ENCODE measurements around the gene SSTR3.

SSTR3 gene

DNA sequence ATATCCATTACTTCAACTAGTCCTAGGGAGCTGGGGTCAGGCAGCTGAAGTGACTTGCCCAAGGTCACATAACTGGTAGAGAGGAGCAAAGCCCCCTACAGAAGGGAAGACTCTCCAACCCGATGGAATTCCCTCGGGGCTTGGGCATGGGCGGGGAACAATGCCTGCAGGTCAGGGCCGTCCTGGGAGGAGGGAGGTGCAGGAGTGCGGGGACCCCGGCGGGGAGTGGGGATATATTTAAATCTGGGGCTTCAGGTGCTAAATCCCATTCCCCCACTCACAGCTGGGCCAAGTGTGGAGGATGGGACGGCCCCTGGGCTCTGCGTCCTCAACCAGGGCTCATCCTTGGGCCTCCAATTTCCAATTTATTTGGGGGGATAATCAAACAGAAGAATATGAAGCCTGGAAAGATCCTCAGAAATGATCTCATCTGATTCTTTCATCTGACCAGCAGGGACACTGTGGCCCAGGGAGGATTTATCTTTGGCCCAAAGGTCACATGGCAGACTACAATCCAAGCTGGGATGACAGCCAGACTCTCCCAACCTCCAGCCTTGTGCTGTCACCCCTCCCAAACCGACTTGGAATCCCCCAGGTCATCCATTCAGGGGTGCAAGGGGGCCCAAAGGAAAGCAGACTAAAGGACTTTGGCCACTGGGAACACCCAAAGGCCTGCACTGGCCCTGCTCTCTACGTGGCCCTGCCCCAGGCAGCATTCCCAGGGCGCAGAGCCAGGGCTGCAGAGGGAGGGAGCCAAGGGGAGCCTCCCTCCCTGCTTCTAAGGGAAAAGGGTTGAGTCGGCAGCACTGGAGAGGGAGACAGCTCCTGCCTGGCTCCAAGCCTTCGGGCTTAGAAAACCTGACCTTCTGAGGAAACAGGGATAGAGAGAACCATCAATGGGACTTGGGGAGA is 15.5 kb downstream of the SSTR3 start:
- DNase-seq (ENCODE audit: low read depth), result peak; percentile 80

DNA sequence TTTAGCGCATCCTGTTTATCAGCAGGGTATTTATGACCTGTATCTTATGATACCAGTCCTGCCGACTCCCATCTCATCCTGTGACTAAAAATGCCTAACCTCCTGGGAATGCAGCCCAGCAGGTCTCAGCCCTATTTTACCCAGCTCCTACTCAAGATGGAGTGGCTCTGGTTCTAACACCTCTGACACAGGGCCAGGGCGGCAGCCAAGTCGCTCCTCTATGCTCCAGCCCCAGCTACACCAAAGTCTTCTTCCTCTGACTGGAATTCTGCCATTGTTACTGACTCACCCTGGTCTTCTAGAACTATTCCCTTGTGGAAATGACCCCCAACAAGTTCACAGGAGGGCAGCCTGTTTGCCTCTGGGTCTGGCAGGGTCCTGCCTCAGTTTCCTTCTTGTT is 16.4 kb downstream of the SSTR3 start:
- DNase-seq (ENCODE audit: low read depth), result no peak

DNA sequence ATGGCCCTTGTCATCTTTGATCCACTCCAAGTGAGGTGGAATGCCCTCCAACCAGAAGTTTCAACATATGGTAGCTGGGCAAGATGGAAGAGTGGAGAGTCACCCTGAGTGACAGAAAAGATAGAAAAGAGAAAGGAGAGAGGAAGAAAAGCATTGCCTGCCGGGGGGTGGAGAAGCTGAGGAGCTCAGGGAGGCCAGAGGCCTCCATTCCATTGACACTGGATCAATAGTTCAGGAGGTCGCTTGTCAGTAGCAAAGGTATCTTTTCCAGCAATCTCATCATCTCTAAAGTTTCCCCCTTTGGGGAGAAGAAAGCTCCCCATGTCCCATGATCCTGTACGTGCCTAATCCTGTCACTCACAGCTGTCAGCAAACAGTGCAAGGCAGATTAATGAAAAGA is 17.5 kb downstream of the SSTR3 start:
- no peak for DNase-seq (ENCODE audit: low read depth)

DNA sequence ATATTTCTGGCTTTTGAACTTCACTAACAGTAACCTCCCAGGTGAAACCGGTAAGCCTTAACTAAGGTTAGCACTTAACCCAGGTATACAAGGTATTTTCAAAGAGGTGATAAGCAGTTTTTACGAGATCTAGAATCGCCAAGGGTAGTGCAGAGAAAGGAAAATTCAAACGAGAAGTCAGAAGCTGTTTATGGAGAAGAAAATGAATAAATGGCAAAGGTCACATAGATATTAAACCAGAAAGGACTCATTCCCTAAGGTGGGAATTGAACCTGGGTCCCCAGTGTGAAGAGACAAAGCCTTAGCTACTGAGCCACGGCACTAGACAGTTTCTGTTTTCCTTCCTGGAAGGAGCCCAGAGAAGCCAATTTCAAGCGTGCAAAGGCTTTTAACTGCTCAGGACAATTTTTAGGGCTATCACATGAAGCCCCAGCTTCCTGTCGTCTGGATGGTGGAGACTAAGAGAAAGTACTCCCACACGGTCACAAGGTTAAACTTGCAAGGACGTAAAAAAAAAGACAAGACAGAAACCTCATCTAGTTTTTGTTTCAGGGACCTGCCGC is 18.6 kb downstream of the SSTR3 start:
- peak; percentile 16 for DNase-seq (ENCODE audit: low read depth)

DNA sequence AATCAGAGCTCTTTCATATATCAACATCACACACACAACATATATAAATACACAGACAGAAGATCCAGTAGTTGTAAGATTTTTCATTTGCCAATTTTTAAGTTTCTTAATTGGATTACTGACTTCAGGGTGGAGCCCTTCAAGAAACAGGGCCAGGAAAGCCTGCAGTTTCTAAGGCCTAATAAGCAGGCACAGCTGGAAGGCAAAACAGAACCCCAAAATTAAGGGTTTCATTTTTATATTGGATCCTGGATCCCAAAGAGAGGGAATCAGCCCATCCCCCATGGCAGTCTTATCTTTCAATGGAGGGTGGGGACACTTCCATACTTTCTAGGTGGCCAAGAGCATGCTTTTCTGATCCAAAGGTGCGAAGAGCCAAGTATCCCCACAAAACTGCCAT is 19.5 kb downstream of the SSTR3 start:
- no peak for DNase-seq (ENCODE audit: low read depth)

DNA sequence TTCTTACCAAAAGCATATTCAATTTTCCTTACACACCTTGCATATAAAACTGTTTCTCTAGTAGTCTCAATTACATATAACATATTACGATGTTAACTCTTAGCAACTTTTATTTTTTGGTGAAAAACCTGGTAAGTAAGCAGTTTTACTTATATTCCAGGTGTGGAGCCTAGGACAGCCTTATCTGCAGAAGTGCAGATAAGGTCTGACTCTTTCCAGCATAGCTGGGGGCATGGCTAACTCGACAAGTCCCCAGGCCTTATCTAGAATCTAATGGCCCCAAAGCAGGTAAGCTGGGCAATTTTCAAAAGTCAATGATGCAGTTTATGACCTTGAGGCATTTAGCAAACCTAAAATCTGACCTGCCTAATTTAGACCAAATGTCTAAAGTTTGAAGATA is 20.1 kb downstream of the SSTR3 start:
- no peak for DNase-seq (ENCODE audit: low read depth)

DNA sequence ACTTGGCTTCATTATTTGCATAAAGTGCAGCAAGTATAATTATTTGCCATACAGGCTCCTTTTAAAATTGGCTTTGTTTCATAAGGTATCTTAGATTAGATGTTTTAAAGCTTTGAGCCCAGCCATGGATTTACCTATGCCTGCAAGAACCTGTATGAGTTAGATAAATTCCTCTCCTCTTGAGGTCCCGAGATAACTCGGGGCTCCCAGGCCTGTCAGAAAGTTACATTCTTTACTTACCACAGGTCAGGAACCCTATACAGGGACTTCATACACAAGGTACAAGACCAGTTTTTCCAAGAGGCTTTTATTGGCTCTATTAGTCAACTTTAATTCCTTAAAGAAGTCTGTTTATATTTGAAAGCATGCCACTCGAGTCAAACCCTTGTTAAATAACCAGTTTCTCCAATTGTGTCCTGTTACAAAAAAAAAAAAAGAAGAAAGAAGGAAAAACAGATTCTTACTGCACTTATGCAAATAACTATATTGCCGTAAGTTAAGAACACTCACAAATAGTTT is 22.0 kb downstream of the SSTR3 start:
- DNase-seq (ENCODE audit: low read depth), result no peak

DNA sequence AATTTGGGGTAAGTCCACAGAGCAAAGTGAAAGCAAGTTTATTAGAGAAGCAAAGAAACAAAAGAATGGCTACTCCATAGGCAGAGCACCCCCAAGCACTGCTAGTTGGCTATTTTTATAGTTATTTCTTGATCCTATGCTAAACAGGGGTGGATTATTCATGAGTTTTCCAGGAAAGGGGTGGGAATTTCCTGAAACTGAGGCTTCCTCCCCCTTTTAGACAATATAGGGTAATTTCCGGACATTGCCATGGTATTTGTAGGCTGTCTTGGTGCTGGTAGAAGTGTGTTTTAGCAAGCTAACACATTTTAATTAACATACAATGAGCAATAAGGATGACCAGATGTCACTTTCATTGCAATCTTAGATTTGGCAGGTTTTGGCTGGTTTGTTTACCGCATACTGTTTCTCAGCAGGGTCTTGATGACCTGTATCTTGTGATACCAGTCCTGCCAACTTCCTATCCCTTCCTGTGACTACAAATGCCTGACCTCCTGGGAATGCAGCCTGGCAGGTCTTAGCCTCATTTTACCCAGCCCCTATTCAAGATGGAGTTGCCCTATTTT is 23.3 kb downstream of the SSTR3 start:
- no peak for DNase-seq (ENCODE audit: low read depth)

DNA sequence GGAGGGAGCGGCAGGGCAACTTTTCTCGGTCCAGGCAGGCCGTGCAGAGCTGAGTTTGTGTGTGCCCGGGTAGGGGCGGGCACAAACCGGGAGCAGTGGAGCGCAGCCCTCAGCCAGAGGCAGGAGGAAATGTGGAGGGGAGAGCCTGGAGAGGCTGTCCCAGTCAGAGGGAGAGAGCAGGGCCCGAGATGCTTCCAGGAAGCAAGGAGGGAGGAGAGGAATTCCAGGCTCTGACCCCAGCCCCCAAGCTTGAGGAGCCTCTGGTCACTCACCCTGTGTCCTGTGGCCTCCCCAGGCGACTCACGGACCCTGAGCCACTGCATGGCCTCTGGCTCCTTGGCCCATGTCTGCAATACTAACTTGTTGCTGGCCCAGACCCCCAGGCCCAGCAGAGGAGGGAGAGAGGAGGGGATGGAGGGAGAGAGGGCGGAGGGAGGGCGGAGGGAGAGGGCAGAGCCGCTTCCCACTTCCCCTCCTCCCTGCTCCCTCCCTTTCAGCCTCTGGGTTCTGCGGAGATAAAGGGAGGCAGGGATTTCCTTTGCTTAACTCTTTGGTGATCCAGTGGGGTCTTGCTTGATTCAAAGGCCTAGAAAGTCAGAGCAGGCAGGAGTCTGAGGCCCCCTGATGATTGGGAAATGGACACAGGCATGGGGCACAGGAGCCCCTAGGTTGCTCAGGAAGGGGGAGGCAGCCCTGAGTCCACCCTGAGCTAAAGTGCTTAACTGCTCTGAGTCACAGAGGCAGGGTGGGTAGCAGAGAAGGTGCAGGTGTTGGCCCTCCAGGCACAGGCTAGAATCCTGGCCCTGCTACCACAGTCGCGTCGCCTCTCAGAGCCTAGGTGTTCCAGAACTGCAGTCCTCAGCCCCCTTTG is 24.2 kb downstream of the SSTR3 start, which contains the start of gene C1QTNF6:
TSS of gene C1QTNF6 (minus strand) at position 357 of the 871 bp plus-strand sequence. CDS start at position 323, 34 bp downstream.
- no peak for DNase-seq (ENCODE audit: low read depth)

DNA sequence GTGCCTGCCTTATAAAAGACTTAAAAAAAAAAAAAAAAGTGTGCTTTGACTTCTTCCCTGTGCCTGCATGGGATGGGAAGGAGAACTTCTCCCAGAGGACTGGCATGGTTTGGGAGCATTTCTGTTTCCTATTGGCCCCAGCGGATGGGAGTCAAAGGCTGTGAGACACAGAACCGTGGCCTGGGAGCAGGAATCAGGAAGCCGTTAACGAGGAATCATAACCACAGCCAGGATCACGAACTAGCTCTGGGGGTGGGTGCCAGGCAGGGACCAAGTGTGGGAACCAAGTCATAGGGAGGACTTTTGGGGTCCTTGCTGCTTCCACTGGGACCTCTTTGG is 24.8 kb downstream of the SSTR3 start:
- DNase-seq (ENCODE audit: low read depth), result no peak

DNA sequence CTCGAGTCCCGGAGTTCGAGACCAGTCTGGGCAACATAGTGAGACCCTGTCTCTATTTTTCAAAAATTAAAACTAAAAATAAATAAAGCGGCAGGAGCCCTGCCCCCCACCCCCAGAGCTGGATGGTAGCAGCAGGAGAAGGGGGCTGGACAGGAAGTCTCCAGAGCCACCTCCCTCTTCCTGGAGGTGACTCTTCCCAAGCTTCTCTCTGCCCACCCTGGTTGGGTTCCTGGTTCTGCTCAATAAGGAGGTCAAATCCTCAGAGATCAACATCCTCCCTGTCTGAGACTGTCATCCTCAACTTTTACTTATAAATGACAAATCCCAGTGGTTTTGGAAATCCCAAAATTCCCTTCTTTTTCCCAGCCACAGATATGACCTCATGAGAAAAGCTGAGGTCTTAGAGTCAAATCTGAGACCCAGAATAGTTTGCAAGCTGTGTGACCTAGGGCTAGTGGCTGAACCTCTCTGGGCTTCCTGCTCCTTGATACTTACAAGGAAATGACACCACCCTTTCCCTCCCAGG is 25.2 kb downstream of the SSTR3 start:
- no peak for DNase-seq (ENCODE audit: low read depth)

DNA sequence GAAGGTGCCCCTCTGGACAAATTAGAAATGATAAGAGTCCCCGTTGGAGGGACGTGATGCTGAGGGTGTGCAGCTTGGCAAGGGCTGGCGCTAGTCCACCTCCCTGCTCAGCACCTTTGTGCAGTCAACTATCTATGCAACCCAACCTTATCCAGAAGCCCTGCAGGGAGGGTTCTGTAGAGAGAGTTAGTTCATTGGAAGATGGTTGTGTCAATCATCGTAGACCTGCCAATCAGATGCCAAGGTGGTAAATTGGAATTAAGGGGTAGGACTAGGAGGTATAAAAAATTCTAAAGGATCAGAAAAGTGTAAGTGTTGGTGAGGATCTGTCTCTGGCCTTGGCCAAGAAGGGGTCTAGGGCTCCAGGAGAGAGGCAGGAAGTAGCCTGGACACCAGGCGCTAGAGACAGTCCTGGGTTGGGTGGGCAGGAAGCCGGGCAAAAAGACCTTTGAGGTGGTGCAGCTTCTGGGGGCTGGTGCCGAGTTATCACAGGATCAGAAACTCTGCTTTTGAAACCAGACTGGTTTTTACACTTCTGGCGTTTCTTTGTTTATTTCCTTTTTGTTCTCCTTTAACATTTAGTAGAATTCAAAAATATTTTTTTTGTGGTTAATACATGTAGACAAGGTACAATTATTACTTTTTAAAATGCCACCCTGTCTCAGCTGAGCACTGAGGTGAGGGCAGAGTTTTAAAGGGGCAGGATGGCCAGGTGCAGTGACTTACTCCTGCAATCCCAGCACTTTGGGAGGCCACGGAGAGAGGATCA is 25.9 kb downstream of the SSTR3 start:
- peak; percentile 35 for DNase-seq (ENCODE audit: low read depth)

DNA sequence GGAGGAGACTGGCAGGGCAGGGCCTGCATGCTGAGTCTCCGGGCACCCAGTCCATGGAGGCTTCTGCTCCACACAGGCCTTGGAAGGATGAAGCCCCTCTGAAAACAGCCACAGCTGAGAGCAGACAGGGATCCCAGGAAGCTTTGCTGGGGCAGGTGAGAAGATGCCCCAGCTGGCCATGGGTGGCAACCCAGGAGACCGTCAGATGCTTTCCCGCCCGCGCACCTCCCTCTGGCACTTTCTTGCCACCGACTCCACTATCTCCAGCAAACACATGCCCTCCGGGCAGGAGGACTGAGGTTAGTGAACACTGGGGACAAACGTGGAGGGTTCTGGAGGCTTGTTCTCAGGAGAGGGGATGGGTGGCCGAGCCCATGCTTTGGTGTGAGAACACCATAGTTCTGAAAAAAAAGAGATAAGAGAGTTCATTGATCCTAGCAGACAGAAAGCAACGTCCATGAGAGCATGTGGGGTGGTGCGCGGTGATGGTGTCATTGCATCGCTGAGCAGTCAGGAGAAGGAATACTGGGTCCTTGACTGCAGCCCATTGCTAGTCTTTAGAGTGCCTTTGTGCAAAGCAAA is 26.5 kb downstream of the SSTR3 start:
- no peak for DNase-seq (ENCODE audit: low read depth)

DNA sequence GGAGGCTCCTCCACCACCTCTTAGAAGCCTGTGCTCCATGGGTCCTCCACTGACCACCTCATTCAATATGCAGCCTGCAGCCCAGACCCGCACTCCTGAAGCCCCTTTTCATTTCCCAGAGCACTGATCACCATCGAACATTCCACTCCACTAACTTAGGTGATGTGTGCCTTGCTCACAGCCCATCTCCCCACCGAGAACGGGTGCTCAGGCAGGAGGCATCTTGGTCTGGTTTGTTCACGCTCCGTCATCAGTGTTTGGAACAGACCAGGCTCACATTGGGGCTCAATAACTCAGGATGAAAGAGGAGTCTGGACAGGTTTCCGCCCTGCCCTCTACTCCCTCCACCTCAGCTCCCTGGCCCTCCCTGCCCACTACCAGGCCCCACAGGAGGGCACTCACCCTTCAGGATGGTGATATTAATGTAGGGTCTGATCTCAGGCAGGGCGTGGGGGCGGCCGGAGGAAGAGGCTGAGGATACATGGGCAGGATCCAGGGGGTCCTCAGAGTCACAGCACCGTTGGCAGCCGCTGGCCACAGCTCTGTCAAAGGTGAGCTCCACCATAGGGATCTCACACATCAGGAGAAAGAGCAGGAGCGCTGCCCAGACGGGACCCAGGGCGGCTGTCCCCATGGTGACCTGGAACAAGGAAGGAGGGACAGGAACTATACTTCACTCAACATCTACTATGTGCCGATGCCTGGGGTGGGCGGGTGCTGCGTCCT is 27.3 kb downstream of the SSTR3 start:
- no peak for DNase-seq (ENCODE audit: low read depth)

DNA sequence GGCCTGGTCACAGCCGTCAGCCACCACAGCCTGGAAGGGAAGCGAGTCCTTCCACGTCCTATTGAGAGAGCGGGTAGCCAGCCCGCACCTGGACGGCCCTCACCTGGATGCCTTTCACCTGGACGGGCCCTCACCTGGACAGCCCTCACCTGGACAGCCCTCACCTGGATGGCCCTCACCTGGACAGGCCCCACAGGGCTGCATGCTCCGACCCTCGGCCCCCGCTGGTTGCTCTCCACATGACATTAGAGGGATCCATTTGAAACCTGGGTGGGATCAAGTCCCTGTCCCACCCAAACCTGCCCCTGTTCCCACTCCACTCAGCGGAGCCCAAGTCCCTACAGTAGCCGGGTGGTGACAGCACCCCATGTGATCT is 27.9 kb downstream of the SSTR3 start:
- DNase-seq (ENCODE audit: low read depth), result no peak

DNA sequence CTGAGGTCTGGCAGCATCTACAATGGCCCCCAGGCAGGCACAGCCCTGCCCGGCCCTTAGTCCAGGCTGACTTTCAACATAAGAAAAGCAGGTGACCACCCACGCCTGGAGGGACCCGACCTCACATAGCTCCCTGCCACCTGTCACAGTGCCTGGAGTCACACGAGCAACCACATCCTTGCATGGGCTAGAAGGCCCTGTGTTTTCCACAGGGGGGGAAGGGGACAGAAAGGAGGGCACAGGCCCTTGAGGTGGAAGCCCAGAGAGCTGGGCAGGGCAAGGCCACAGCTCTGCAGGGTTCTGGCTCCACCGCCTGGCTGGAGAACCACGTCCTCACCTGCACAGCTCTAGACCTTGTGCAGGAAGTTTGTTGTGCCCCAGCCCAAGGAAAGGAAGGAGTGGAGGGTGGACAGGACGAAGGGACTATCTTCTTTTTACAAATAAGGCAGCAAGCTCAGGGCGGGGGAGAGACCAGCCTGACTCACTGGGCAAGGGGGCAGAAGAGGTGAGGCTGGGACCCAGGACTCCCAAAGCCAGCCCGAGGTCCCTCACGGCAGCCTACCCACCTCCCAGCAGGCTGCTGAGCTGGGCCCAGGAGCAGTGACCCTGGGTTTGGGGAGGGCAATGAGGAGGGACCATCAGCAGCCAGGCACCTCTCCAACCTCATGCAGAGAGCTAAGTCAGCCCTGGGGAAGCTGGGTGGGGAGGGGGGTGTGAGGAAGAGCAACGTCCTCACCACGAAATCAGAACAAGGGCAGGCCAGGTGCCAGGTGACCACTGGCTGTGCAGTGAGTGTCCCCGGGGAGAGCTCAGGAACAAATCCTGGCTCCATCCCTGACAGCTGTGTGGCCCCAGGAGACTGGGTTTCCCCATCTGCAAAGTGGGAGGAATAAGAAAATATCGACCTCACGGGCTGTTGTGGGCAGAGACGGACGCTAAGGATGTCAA is 28.6 kb downstream of the SSTR3 start:
- no peak for DNase-seq (ENCODE audit: low read depth)

DNA sequence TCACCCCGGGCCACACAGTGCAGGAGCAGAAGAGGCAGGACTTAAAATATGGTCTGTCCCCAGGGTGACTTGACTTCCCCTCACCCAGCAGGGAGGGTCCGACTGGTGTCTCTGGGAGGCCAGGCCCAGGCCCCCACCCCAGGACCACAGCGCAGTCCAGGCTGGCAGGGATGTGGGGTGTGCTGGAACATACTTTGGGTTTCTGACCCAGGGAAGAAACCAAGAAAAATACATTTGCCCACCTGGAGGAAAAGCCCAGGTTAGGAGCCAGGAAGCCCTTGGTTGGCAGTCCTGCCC is 29.4 kb downstream of the SSTR3 start:
- DNase-seq (ENCODE audit: low read depth), result no peak

DNA sequence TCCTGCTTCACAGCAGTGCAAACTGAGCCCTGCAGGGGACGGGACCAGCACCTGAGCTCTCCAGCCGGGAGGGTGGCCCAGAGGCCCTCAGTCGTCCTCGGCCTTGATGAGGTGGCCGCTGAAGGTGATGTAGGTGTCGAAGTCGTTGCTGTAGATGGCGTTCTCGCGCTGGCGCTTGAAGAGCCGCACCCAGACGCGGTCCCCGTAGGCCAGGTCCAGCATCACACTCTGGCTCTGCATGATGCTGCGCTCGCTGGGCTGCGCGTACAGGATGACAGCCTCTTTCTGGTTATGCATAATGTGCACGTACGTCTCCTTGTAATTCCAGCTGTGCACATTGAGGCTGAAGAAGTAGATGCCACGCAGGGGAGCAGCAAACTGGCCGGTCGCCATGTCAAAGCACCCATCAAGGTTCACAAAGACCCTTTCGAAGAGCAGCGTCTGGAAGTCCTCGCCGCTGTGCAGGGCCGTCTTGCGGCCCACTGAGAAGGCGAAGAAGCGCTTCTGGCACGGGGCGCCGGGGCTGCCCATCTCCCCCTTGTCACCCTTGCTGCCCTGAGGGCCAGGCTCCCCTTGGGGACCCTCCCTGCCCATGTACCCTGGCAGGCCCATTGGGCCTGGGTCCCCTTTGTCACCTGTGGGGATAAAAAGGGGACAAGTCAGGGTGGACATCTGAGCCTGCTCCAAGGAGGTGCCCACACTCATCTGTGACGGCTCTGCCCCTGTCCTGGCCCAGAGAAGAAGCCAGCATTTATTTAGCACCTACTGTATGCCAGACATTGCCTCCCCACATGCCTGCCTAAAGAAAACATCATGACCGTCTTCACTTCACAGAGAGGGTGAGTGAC is 30.0 kb downstream of the SSTR3 start:
- DNase-seq (ENCODE audit: low read depth), result no peak

Measured in fibroblast of the conjunctiva (primary cell).